ENCODE results near the gene CTSF.

Gene CTSF

DNA sequence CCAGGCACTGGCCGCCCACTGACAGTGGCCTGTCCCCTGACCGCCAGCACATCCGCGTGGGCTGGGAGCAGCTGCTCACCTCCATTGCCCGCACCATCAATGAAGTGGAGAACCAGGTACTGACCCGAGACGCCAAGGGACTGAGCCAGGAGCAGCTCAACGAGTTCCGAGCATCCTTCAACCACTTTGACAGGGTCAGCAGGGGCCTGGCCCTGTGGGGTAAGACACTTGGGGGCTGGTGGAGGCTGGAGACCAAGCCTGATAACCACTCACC lies 6.5 kb downstream of the CTSF start:
- no peak overlapping the region for H3K4me3 ChIP-seq (ENCODE audit: low read depth, low read length, poor library complexity, severe bottlenecking)
- no peaks in the 10 kb centered on the region for H3K9me2 ChIP-seq (ENCODE audit: low read depth, low read length)
- H3K79me2 ChIP-seq (ENCODE audit: insufficient read depth, low read length), result no peaks in the 10 kb centered on the region
- no peak overlapping the region for H3K27ac ChIP-seq (ENCODE audit: low read depth, low read length, poor library complexity, severe bottlenecking)
- no peaks in the 10 kb centered on the region for H3K9me3 ChIP-seq (ENCODE audit: low read length)
- H2AFZ ChIP-seq (ENCODE audit: low read length), result no peak overlapping the region
- TF ChIP-seq EZH2 (IDR thresholded peaks at IDR 0.05; ENCODE audit: borderline replicate concordance, low read length), result no peak
- TF ChIP-seq, protein P1, sequence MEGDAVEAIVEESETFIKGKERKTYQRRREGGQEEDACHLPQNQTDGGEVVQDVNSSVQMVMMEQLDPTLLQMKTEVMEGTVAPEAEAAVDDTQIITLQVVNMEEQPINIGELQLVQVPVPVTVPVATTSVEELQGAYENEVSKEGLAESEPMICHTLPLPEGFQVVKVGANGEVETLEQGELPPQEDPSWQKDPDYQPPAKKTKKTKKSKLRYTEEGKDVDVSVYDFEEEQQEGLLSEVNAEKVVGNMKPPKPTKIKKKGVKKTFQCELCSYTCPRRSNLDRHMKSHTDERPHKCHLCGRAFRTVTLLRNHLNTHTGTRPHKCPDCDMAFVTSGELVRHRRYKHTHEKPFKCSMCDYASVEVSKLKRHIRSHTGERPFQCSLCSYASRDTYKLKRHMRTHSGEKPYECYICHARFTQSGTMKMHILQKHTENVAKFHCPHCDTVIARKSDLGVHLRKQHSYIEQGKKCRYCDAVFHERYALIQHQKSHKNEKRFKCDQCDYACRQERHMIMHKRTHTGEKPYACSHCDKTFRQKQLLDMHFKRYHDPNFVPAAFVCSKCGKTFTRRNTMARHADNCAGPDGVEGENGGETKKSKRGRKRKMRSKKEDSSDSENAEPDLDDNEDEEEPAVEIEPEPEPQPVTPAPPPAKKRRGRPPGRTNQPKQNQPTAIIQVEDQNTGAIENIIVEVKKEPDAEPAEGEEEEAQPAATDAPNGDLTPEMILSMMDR (IDR thresholded peaks at IDR 0.05; ENCODE audit: low read length), result no peak
- peaks cover 4% of the 10 kb centered on the region; the same call in 1 of the 2 replicates for H3K27me3 ChIP-seq (ENCODE audit: insufficient read depth, low read length)
- H3K4me1 ChIP-seq (ENCODE audit: insufficient read depth, low read length, severe bottlenecking), result no peaks in the 10 kb centered on the region
- H4K20me1 ChIP-seq (ENCODE audit: insufficient read depth, low read length), result no peaks in the 10 kb centered on the region
- H3F3A ChIP-seq (ENCODE audit: insufficient read depth, low read length), result no peaks in the 10 kb centered on the region
- no peak overlapping the region for H3K9ac ChIP-seq (ENCODE audit: low read length)
- no peaks in the 10 kb centered on the region for H3K36me3 ChIP-seq (ENCODE audit: insufficient read depth, low read length)
- no peak overlapping the region for H3K4me2 ChIP-seq (ENCODE audit: low read length)

GRCh38 chr11:66561178-66561974 lies 7.0 kb downstream of the CTSF start:
- no peaks in the 10 kb centered on the region for H3K36me3 ChIP-seq (ENCODE audit: insufficient read depth, low read length)
- no peak overlapping the region for H3K27ac ChIP-seq (ENCODE audit: low read depth, low read length, poor library complexity, severe bottlenecking)
- no peaks in the 10 kb centered on the region for H3K4me1 ChIP-seq (ENCODE audit: insufficient read depth, low read length, severe bottlenecking)
- H2AFZ ChIP-seq (ENCODE audit: low read length), result no peak overlapping the region
- no peaks in the 10 kb centered on the region for H3F3A ChIP-seq (ENCODE audit: insufficient read depth, low read length)
- no peaks in the 10 kb centered on the region for H3K79me2 ChIP-seq (ENCODE audit: insufficient read depth, low read length)
- H3K27me3 ChIP-seq (ENCODE audit: insufficient read depth, low read length), result peaks cover 4% of the 10 kb centered on the region; the same call in 1 of the 2 replicates
- H3K9me3 ChIP-seq (ENCODE audit: low read length), result no peaks in the 10 kb centered on the region
- no peaks in the 10 kb centered on the region for H3K9me2 ChIP-seq (ENCODE audit: low read depth, low read length)
- no peaks in the 10 kb centered on the region for H4K20me1 ChIP-seq (ENCODE audit: insufficient read depth, low read length)
- H3K4me3 ChIP-seq (ENCODE audit: low read depth, low read length, poor library complexity, severe bottlenecking), result no peak overlapping the region
- no peak overlapping the region for H3K9ac ChIP-seq (ENCODE audit: low read length)
- TF ChIP-seq EZH2 (IDR thresholded peaks at IDR 0.05; ENCODE audit: borderline replicate concordance, low read length), result no peak
- TF ChIP-seq, protein P1 (IDR thresholded peaks at IDR 0.05; ENCODE audit: low read length), result no peak
- H3K4me2 ChIP-seq (ENCODE audit: low read length), result no peak overlapping the region

DNA sequence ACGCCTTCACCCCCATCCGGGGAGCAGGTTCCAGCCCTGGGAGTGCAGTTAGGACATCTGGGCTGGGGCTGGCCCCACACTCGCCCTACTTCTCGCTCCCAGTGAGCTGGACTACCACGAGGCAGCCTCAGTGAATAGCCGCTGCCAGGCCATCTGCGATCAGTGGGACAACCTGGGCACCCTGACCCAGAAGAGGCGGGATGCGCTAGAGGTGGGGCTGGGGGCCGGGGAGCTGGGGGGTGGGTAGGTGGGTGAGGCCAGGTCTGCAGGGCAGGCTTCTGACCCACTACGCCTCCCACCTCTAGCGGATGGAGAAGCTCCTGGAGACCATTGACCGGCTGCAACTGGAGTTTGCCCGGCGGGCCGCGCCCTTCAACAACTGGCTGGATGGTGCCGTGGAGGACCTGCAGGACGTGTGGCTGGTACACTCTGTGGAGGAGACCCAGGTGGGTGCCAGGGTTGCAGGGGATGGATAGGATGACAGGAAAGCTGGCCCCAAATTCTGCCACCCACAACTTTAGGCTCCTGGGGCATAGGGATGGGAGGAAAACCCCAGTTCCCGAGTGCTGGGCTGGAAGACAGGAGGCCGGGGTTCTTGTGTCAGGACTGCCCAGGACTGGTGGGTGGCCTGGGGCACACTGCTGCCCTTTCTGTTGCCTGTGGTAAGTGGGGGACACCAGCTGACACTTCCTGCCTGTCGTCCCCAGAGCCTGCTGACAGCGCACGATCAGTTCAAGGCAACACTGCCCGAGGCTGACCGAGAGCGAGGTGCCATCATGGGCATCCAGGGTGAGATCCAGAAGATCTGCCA lies 8.3 kb downstream of the CTSF start:
- Histone ChIP-seq H3K9ac (ENCODE audit: low read length) (no peak overlapping the region), H3K4me3 (ENCODE audit: low read depth, low read length, poor library complexity, severe bottlenecking) (no peak overlapping the region), H3K27me3 (ENCODE audit: insufficient read depth, low read length) (no peaks in the 10 kb centered on the region; the same call in 1 of the 2 replicates), H3K79me2 (ENCODE audit: insufficient read depth, low read length) (no peaks in the 10 kb centered on the region), H3F3A (ENCODE audit: insufficient read depth, low read length) (no peaks in the 10 kb centered on the region), H3K27ac (ENCODE audit: low read depth, low read length, poor library complexity, severe bottlenecking) (no peak overlapping the region), H3K4me1 (ENCODE audit: insufficient read depth, low read length, severe bottlenecking) (no peaks in the 10 kb centered on the region), H3K9me2 (ENCODE audit: low read depth, low read length) (no peaks in the 10 kb centered on the region), H4K20me1 (ENCODE audit: insufficient read depth, low read length) (no peaks in the 10 kb centered on the region), H3K36me3 (ENCODE audit: insufficient read depth, low read length) (no peaks in the 10 kb centered on the region), H2AFZ (ENCODE audit: low read length) (no peak overlapping the region), H3K4me2 (ENCODE audit: low read length) (no peak overlapping the region), H3K9me3 (ENCODE audit: low read length) (no peaks in the 10 kb centered on the region)
- TF ChIP-seq EZH2 (IDR thresholded peaks at IDR 0.05; ENCODE audit: borderline replicate concordance, low read length), result no peak
- TF ChIP-seq, protein P1 (IDR thresholded peaks at IDR 0.05; ENCODE audit: low read length), result no peak
